Liver (tissue), 9 donors: ENCODE results near the gene MGST3. TPM values are rescaled to one million over a fixed set of nuclear protein-coding genes. Genes with fewer than 3 reads are reported as not detected.

ENCODE experiments used
- DNase-seq: peaks from one replicate; pipeline ENCODE4 v3.0.0-alpha.2; 2017; ENCODE audit warnings: low spot score
- H3K27ac ChIP-seq, 2 donors: one replicate each; pipeline ENCODE4 v1.7.0; 2013; ENCODE audit warnings: inconsistent platforms in 2 of 2, low read length in 2 of 2, control low read depth in 1 of 2, low read depth in 1 of 2, mild to moderate bottlenecking in 1 of 2
- H3K27me3 ChIP-seq, 4 donors: one replicate each; pipeline versions ENCODE4 v1.6.1 to v1.7.0; 2013; ENCODE audit warnings: low read length in 3 of 4, inconsistent platforms in 1 of 4, mild to moderate bottlenecking in 1 of 4, moderate library complexity in 1 of 4; ENCODE audit not compliant: control insufficient read depth in 4 of 4, insufficient read depth in 4 of 4
- H3K36me3 ChIP-seq, 4 donors: one replicate each; pipeline versions ENCODE4 v1.6.1 to v1.7.0; 2013; ENCODE audit warnings: low read length in 3 of 4, mild to moderate bottlenecking in 3 of 4, low read depth in 1 of 4, moderate library complexity in 1 of 4; ENCODE audit not compliant: control insufficient read depth in 4 of 4, insufficient read depth in 3 of 4
- H3K4me1 ChIP-seq, 4 donors: one replicate each; pipeline versions ENCODE4 v1.6.1 to v1.7.0; 2013; ENCODE audit warnings: low read length in 3 of 4, mild to moderate bottlenecking in 3 of 4, moderate library complexity in 1 of 4; ENCODE audit not compliant: control insufficient read depth in 4 of 4, insufficient read depth in 4 of 4
- H3K4me3 ChIP-seq, 3 donors: one replicate each; pipeline versions ENCODE4 v1.6.1 to v1.7.0; 2013; ENCODE audit warnings: low read length in 3 of 3, control low read depth in 1 of 3, low read depth in 1 of 3, mild to moderate bottlenecking in 1 of 3
- H3K9ac ChIP-seq, 2 donors: one replicate each; pipeline ENCODE4 v1.7.0; 2013; ENCODE audit warnings: low read length in 2 of 2, mild to moderate bottlenecking in 2 of 2, moderate library complexity in 2 of 2, control low read depth in 1 of 2, low read depth in 1 of 2
- H3K9me3 ChIP-seq, 4 donors: one replicate each; pipeline versions ENCODE4 v1.6.1 to v1.7.0; 2013; ENCODE audit warnings: low read length in 3 of 4; ENCODE audit not compliant: control insufficient read depth in 4 of 4
- EGR1 ChIP-seq, 2 donors: IDR thresholded peaks; 2 replicates each; pipeline ENCODE4 v1.6.1; 2016 to 2018; ENCODE audit warnings: antibody characterized with exemption in 2 of 2, low read depth in 2 of 2
- FOXA2 ChIP-seq: IDR thresholded peaks from 2 replicates; pipeline ENCODE4 v1.6.1; 2016; ENCODE audit warnings: antibody characterized with exemption
- GABPA ChIP-seq, 2 donors: IDR thresholded peaks in 1 of 2; conservative IDR thresholded peaks in 1 of 2; 2 replicates each; pipeline ENCODE4 v1.6.1; 2016; ENCODE audit warnings: antibody characterized with exemption in 2 of 2, mild to moderate bottlenecking in 1 of 2, moderate library complexity in 1 of 2
- HNF4G ChIP-seq: IDR thresholded peaks from 2 replicates; pipeline ENCODE4 v1.6.1; 2016; ENCODE audit warnings: antibody characterized with exemption
- JUND ChIP-seq, 2 donors: IDR thresholded peaks; 2 replicates each; pipeline ENCODE4 v1.6.1; 2016; ENCODE audit warnings: antibody characterized with exemption in 2 of 2
- NR2F2 ChIP-seq: IDR thresholded peaks from 2 replicates; pipeline ENCODE4 v1.6.1; 2016; ENCODE audit warnings: antibody characterized with exemption
- REST ChIP-seq: IDR thresholded peaks from 2 replicates; pipeline ENCODE4 v1.6.1; 2016; ENCODE audit warnings: antibody characterized with exemption, mild to moderate bottlenecking
- RXRA ChIP-seq, 2 donors: IDR thresholded peaks; 2 replicates each; pipeline ENCODE4 v1.6.1; 2017 to 2018; ENCODE audit warnings: antibody characterized with exemption in 2 of 2, mild to moderate bottlenecking in 1 of 2
- SP1 ChIP-seq: IDR thresholded peaks from 2 replicates; pipeline ENCODE4 v1.6.1; 2018; ENCODE audit warnings: antibody characterized with exemption, mild to moderate bottlenecking
- YY1 ChIP-seq: IDR thresholded peaks from 2 replicates; pipeline ENCODE4 v1.6.1; 2016; ENCODE audit warnings: antibody characterized with exemption, mild to moderate bottlenecking
- WGBS: extraction: QIAGEN DNeasy Blood & Tissue Kit; methylation state at CpG from one replicate; pipeline ENCODE4 v1.1.7; 2013; 5-methylcytosine and 5-hydroxymethylcytosine counted together
- polyA plus RNA-seq, 2 donors: library from polyadenylated mRNA; stranded (reverse) in 1 of 2; unstranded in 1 of 2; fragments of 200-250 nt in 1 of 2; fragments of >200 nt in 1 of 2; fragmentation: Nextera tagmentation in 1 of 2; extraction: Ambion mirVana in 1 of 2; gene quantifications; one replicate each; pipeline versions ENCODE4 v1.2.1 to v1.2.3, GENCODE V29; 2013 to 2015
- total RNA-seq, 2 donors: library from RNA; depleted of rRNA; stranded (reverse); fragments of >200 nt; gene quantifications; one replicate each; pipeline ENCODE4 v1.2.3, GENCODE V29; 2014
- TF ChIP-seq, protein P1 (sequence below): IDR thresholded peaks from 2 replicates; pipeline ENCODE4 v1.6.1; 2016; ENCODE audit warnings: antibody characterized with exemption
- TF ChIP-seq, protein P2 (sequence below): fragments of 150-350 bp; IDR thresholded peaks from 2 replicates; pipeline ENCODE4 v1.5.1; 2017; ENCODE audit warnings: improper control_type of control experiment, low read depth, low read length; ENCODE audit not compliant: missing input control
- TF ChIP-seq, protein P3 (sequence below): IDR thresholded peaks from 2 replicates; pipeline ENCODE4 v1.6.1; 2016; ENCODE audit warnings: antibody characterized with exemption
- TF ChIP-seq, protein P4 (sequence below): IDR thresholded peaks from 2 replicates; pipeline ENCODE4 v1.6.1; 2016; ENCODE audit warnings: antibody characterized with exemption
- donor health status: healthy.
- donor health status: healthy.
- donor health status: healthy.
- donor health status: healthy.
- donor health status: healthy.

Gene MGST3
- total and polyA plus RNA-seq, 4 donors: 68.7 to 307 (median 181) TPM

DNA sequence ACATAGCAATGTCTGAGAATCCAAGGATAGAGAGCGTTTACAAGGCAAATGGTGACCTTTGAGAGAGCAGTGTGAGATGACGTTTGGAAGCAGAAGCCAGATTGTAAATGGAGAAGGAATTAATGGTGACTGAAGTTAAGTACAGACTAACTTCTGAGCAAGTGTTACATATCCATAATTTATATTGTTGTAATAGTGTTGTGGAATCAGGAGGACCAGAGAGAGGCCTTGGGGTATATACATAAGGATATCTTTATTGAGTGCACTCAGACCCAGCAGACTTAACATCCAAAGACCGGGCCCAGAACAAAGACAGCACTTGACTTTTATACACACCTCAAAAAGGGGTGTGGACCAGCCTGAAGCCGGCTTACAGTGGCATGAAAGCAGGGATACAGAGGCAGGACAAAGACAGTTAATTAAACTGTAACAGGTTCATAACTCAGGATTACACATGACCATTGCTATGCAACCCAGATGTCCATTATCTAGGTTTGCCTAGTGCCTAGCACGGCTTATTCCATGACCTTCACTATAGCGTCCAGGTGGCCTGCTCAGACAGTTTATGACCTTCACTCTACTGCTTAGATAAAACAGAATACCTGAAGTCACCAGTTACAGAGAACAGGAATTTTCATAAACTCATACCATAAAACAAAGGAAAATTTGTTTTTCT lies 2.7 kb upstream of the MGST3 start:
- TF ChIP-seq, protein P1, sequence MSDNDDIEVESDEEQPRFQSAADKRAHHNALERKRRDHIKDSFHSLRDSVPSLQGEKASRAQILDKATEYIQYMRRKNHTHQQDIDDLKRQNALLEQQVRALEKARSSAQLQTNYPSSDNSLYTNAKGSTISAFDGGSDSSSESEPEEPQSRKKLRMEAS: no peak
- TF ChIP-seq JUND (IDR thresholded peaks at IDR 0.05): no peak
- WGBS: 80% methylated on average over 6 of the region's 6 CpGs
- Histone ChIP-seq H3K9me3 (no peaks in the 10 kb centered on the region), H3K27me3 (no peaks in the 10 kb centered on the region), H3K4me3 (no peak overlapping the region), H3K27ac (no peak overlapping the region), H3K36me3 (no peaks in the 10 kb centered on the region), H3K9ac (no peak overlapping the region), H3K4me1 (peaks cover 2 to 19% (median 15%) of the 10 kb centered on the region in 4 donors)
- no peak for DNase-seq

DNA sequence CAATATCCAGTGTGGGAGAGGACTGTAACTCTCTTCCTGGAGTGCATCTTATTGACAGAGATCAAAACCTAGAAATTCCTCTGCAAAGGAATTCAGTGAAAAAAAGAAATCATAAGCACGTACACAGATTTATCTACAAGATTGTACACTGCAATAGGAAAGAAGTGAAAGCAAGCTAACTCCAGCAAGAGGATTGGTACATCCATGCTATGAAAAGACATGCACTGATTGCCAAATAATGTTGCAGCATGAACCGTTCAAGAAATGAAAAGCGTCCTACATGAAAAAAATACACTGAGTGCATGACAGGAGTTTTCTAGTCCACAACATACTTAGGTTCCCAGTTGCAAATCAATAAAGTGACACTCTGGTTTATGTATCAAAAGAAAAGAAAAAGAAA lies 1.9 kb upstream of the MGST3 start:
- no peaks in the 10 kb centered on the region for H3K9me3 ChIP-seq
- H3K9ac ChIP-seq: no peak overlapping the region
- no peak overlapping the region for H3K27ac ChIP-seq
- H3K27me3 ChIP-seq: no peaks in the 10 kb centered on the region
- TF ChIP-seq, protein P1: no peak
- no peak for TF ChIP-seq GABPA (IDR thresholded peaks at IDR 0.05 in 1 of 2, conservative IDR thresholded peaks at IDR 0.05 in 1 of 2)
- TF ChIP-seq, protein P2, sequence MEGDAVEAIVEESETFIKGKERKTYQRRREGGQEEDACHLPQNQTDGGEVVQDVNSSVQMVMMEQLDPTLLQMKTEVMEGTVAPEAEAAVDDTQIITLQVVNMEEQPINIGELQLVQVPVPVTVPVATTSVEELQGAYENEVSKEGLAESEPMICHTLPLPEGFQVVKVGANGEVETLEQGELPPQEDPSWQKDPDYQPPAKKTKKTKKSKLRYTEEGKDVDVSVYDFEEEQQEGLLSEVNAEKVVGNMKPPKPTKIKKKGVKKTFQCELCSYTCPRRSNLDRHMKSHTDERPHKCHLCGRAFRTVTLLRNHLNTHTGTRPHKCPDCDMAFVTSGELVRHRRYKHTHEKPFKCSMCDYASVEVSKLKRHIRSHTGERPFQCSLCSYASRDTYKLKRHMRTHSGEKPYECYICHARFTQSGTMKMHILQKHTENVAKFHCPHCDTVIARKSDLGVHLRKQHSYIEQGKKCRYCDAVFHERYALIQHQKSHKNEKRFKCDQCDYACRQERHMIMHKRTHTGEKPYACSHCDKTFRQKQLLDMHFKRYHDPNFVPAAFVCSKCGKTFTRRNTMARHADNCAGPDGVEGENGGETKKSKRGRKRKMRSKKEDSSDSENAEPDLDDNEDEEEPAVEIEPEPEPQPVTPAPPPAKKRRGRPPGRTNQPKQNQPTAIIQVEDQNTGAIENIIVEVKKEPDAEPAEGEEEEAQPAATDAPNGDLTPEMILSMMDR: no peak
- no peak for TF ChIP-seq SP1
- TF ChIP-seq, protein P3, sequence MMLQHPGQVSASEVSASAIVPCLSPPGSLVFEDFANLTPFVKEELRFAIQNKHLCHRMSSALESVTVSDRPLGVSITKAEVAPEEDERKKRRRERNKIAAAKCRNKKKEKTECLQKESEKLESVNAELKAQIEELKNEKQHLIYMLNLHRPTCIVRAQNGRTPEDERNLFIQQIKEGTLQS: no peak
- TF ChIP-seq JUND (IDR thresholded peaks at IDR 0.05): no peak
- no peak for TF ChIP-seq YY1
- no peak for TF ChIP-seq REST
- TF ChIP-seq RXRA (IDR thresholded peaks at IDR 0.05): no peak
- TF ChIP-seq HNF4G: no peak
- TF ChIP-seq, protein P4, sequence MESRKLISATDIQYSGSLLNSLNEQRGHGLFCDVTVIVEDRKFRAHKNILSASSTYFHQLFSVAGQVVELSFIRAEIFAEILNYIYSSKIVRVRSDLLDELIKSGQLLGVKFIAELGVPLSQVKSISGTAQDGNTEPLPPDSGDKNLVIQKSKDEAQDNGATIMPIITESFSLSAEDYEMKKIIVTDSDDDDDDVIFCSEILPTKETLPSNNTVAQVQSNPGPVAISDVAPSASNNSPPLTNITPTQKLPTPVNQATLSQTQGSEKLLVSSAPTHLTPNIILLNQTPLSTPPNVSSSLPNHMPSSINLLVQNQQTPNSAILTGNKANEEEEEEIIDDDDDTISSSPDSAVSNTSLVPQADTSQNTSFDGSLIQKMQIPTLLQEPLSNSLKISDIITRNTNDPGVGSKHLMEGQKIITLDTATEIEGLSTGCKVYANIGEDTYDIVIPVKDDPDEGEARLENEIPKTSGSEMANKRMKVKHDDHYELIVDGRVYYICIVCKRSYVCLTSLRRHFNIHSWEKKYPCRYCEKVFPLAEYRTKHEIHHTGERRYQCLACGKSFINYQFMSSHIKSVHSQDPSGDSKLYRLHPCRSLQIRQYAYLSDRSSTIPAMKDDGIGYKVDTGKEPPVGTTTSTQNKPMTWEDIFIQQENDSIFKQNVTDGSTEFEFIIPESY: no peak
- no peak for TF ChIP-seq NR2F2
- no peak for TF ChIP-seq FOXA2
- no peak for TF ChIP-seq EGR1 (IDR thresholded peaks at IDR 0.05; ENCODE audit: low read depth in 2 of 2)
- H3K4me3 ChIP-seq: no peak overlapping the region
- H3K4me1 ChIP-seq: peaks cover 2 to 22% (median 15%) of the 10 kb centered on the region in 4 donors
- H3K36me3 ChIP-seq: no peaks in the 10 kb centered on the region
- WGBS: 62% methylated on average over 3 of the region's 3 CpGs
- no peak for DNase-seq
